Loucy (cell line): ENCODE results near the gene ADCY9.

Experiments used
- H2AFZ ChIP-seq: fragments of 200-600 bp; sonication (generic); 2 replicates; pipeline ENCODE4 v1.6.0; 2016; ENCODE audit warnings: antibody characterized with exemption, mild to moderate bottlenecking, low read length, moderate library complexity
- H3F3A ChIP-seq: fragments of 200-600 bp; 2 replicates; pipeline ENCODE4 v1.6.0; 2016; ENCODE audit warnings: antibody characterized with exemption, low read depth, mild to moderate bottlenecking
- H3K27me3 ChIP-seq: fragments of 200-600 bp; sonication (generic); 2 replicates; pipeline ENCODE4 v1.6.1; 2014; ENCODE audit warnings: low read length, mild to moderate bottlenecking; ENCODE audit not compliant: insufficient read depth, poor library complexity, severe bottlenecking
- H3K36me3 ChIP-seq: fragments of 200-600 bp; sonication (generic); 2 replicates; pipeline ENCODE4 v1.6.1; 2016; ENCODE audit warnings: low read length; ENCODE audit not compliant: insufficient read depth
- H3K4me1 ChIP-seq: fragments of 200-600 bp; sonication (generic); 2 replicates; pipeline ENCODE4 v1.5.1; 2014; ENCODE audit warnings: low read length, mild to moderate bottlenecking; ENCODE audit not compliant: insufficient read depth, poor library complexity, severe bottlenecking
- H3K4me2 ChIP-seq: fragments of 200-600 bp; sonication (generic); 2 replicates; pipeline ENCODE4 v1.6.0; 2014; ENCODE audit warnings: antibody characterized with exemption, low read length, low read depth, mild to moderate bottlenecking; ENCODE audit not compliant: poor library complexity, severe bottlenecking
- H3K4me3 ChIP-seq: fragments of 200-600 bp; sonication (generic); 2 replicates; pipeline ENCODE4 v1.5.1; 2014; ENCODE audit warnings: low read length, mild to moderate bottlenecking, mixed read lengths; ENCODE audit not compliant: poor library complexity, severe bottlenecking
- H3K79me2 ChIP-seq: fragments of 200-600 bp; sonication (generic); 2 replicates; pipeline ENCODE4 v1.6.1; 2014; ENCODE audit warnings: low read length; ENCODE audit not compliant: insufficient read depth
- H3K9ac ChIP-seq: fragments of 200-600 bp; sonication (generic); 2 replicates; pipeline ENCODE4 v1.6.0; 2014; ENCODE audit warnings: mild to moderate bottlenecking, low read depth, low read length, moderate library complexity; ENCODE audit not compliant: poor library complexity, severe bottlenecking
- H3K9me2 ChIP-seq: fragments of 200-600 bp; sonication (generic); replicated peaks from 2 replicates; pipeline ENCODE4 v1.6.1; 2016; ENCODE audit warnings: low read depth, low read length, mixed read lengths
- H3K9me3 ChIP-seq: fragments of 200-600 bp; sonication (generic); 2 replicates; pipeline ENCODE4 v1.6.1; 2014; ENCODE audit warnings: mild to moderate bottlenecking, antibody characterized with exemption, low read length, low read depth; ENCODE audit not compliant: insufficient read depth
- H4K20me1 ChIP-seq: fragments of 200-600 bp; sonication (generic); 2 replicates; pipeline ENCODE4 v1.6.0; 2014; ENCODE audit warnings: antibody characterized with exemption, low read length, mild to moderate bottlenecking; ENCODE audit not compliant: insufficient read depth, poor library complexity, severe bottlenecking
- EZH2phosphoT487 ChIP-seq: fragments of 200-600 bp; IDR thresholded peaks from 2 replicates; pipeline ENCODE4 v1.6.1; 2018; ENCODE audit warnings: antibody characterized with exemption, mild to moderate bottlenecking, moderate library complexity, borderline replicate concordance
- TF ChIP-seq, protein P1 (sequence below): fragments of 200-600 bp; sonication (generic); conservative IDR thresholded peaks from 2 replicates; pipeline ENCODE4 v1.5.1; 2014; ENCODE audit warnings: mild to moderate bottlenecking, antibody characterized with exemption, low read length

The ADCY9 gene

DNA sequence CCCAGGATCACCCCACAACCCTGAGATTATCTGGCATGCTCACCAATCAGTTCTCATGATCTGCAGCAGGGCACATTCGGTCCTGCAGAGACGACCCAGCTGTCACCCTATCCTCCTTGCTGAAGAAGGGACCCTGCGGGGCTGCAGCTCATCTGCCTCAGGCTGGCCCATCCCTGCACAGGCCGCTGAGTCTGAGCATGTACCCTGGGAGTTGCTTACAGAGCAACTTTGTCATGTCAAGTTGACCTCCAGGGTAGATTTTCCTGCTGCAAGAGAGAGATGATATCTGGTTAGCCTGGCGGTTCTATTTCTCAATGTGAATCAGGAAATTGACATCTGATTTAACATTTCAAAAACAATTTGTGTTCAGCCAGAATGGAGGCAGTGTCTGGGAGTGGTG, 36.0 kb upstream of the ADCY9 start:
- TF ChIP-seq EZH2phosphoT487: no peak
- TF ChIP-seq, protein P1, sequence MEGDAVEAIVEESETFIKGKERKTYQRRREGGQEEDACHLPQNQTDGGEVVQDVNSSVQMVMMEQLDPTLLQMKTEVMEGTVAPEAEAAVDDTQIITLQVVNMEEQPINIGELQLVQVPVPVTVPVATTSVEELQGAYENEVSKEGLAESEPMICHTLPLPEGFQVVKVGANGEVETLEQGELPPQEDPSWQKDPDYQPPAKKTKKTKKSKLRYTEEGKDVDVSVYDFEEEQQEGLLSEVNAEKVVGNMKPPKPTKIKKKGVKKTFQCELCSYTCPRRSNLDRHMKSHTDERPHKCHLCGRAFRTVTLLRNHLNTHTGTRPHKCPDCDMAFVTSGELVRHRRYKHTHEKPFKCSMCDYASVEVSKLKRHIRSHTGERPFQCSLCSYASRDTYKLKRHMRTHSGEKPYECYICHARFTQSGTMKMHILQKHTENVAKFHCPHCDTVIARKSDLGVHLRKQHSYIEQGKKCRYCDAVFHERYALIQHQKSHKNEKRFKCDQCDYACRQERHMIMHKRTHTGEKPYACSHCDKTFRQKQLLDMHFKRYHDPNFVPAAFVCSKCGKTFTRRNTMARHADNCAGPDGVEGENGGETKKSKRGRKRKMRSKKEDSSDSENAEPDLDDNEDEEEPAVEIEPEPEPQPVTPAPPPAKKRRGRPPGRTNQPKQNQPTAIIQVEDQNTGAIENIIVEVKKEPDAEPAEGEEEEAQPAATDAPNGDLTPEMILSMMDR: no peak
- no peaks in the 10 kb centered on the region for H3F3A ChIP-seq
- no peaks in the 10 kb centered on the region for H3K79me2 ChIP-seq
- no peaks in the 10 kb centered on the region for H3K9me2 ChIP-seq
- H3K9ac ChIP-seq: no peak overlapping the region
- no peaks in the 10 kb centered on the region for H3K27me3 ChIP-seq
- H3K4me3 ChIP-seq: no peak overlapping the region
- H3K4me1 ChIP-seq: no peaks in the 10 kb centered on the region
- no peaks in the 10 kb centered on the region for H4K20me1 ChIP-seq
- H3K36me3 ChIP-seq: no peaks in the 10 kb centered on the region
- no peak overlapping the region for H2AFZ ChIP-seq
- H3K9me3 ChIP-seq: no peaks in the 10 kb centered on the region
- no peak overlapping the region for H3K4me2 ChIP-seq

- Histone ChIP-seq H3K79me2 (no peaks in the 10 kb centered on the region), H3K4me1 (no peaks in the 10 kb centered on the region), H4K20me1 (no peaks in the 10 kb centered on the region), H3K4me3 (no peak overlapping the region), H3K36me3 (no peaks in the 10 kb centered on the region), H2AFZ (no peak overlapping the region), H3K4me2 (no peak overlapping the region), H3K27me3 (no peaks in the 10 kb centered on the region), H3K9ac (no peak overlapping the region), H3K9me3 (no peaks in the 10 kb centered on the region), H3F3A (no peaks in the 10 kb centered on the region), H3K9me2 (no peaks in the 10 kb centered on the region)
- no peak for TF ChIP-seq EZH2phosphoT487
- TF ChIP-seq, protein P1: no peak
These were observed 31.0 kb upstream of the ADCY9 start for GRCh38 chr16:4147236-4147635.

- Histone ChIP-seq H3K79me2 (no peaks in the 10 kb centered on the region), H3K36me3 (no peaks in the 10 kb centered on the region), H2AFZ (no peak overlapping the region), H3K9ac (no peak overlapping the region), H3K9me3 (no peaks in the 10 kb centered on the region), H3F3A (no peaks in the 10 kb centered on the region), H3K4me1 (no peaks in the 10 kb centered on the region), H3K27me3 (no peaks in the 10 kb centered on the region), H3K4me2 (no peak overlapping the region), H4K20me1 (no peaks in the 10 kb centered on the region), H3K9me2 (no peaks in the 10 kb centered on the region), H3K4me3 (no peak overlapping the region)
- TF ChIP-seq, protein P1: no peak
- TF ChIP-seq EZH2phosphoT487: no peak
These were observed 26.0 kb upstream of the ADCY9 start for GRCh38 chr16:4142268-4142667.
